GM10266 (cell line): ENCODE data around the gene TIMP3.
A peak's percentile ranks its signal among the peaks of the same experiment; 100 is the strongest.

ENCODE experiments used
- DNase-seq: peaks from one replicate; pipeline ENCODE4 v3.0.0; 2012; ENCODE audit errors: extremely low spot score
- CTCF ChIP-seq: IDR thresholded peaks from 2 replicates; pipeline ENCODE4 v1.5.1; 2012; ENCODE audit warnings: mild to moderate bottlenecking, low read depth; ENCODE audit not compliant: control insufficient read depth, insufficient read depth; ENCODE audit errors: missing control alignments

Gene TIMP3

GRCh38 chr22:32818446-32819115 lies 17.1 kb downstream of the TIMP3 start:
- DNase-seq, result no peak
- TF ChIP-seq CTCF, result no peak

GRCh38 chr22:32819120-32819519 lies 17.6 kb downstream of the TIMP3 start:
- no peak for TF ChIP-seq CTCF
- no peak for DNase-seq

GRCh38 chr22:32820131-32821119 lies 18.9 kb downstream of the TIMP3 start:
- no peak for TF ChIP-seq CTCF
- no peak for DNase-seq

GRCh38 chr22:32822179-32822877 lies 20.8 kb downstream of the TIMP3 start:
- TF ChIP-seq CTCF, result no peak
- DNase-seq, result no peak

- TF ChIP-seq CTCF, result peak; percentile 48
- no peak for DNase-seq
Measured at GRCh38 chr22:32823024-32823730, 21.7 kb downstream of the TIMP3 start.

- no peak for DNase-seq
- no peak for TF ChIP-seq CTCF
Measured at GRCh38 chr22:32824531-32825312, 23.2 kb downstream of the TIMP3 start.
